ELF-1 (cell line): ENCODE data around the gene MAD1L1.
A peak's percentile ranks its signal among the peaks of the same experiment; 100 is the strongest.

Experiments
- DNase-seq: peaks from one replicate; pipeline ENCODE4 v3.0.0-alpha.2; 2016; ENCODE audit warnings: low read depth, low spot score

The MAD1L1 gene

DNA sequence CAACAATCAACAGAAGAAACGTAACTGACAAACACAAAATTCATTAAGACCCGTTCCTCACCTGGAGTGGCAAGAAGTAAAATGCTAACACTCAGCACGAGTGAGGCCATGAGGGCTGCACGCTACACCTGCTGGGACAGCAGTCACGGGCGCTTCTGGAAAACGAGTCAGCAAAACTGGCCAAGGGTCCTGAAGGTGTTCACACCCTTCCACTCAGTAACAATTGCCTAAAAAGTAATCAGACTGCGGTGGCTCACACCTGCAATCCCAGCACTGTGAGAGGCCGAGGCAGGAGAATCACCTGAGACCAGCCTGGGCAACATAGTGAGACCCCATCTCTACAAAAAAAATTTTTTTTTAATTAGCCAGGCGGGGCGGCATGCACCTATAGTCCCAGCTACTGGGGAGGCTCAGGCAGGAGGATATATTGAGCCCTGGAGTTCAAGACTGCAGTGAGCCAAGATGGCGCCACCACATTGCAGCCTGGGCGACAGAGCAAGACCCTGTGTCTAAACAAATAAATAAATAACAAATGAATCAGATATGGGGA lies 199.1 kb downstream of the MAD1L1 start:
- DNase-seq: no peak

DNA sequence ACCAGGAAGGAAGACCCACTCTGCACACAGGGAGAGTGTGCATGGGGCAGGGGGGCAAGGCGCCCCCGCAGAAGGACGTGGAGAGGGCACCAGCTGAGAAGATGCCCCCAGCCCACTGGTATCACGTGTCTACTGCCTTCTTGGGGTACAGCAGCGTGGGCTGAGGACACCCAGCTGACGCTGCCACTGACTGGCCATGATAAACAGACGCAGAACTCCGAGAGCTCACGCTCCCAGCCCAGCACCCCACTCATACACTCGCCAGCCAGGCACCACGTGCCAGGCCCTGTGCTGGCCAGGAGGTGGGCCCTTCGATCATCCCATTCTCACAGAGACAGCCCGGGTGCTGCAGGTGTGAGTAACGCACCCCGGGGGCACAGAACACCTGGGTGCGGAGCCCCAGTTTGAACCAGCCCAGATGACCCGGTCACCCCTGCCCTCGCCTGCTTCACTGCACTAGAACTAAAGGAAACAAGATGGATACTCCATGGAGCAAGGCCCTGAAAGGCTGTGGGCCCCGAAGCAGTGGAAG lies 199.8 kb downstream of the MAD1L1 start:
- no peak for DNase-seq

DNA sequence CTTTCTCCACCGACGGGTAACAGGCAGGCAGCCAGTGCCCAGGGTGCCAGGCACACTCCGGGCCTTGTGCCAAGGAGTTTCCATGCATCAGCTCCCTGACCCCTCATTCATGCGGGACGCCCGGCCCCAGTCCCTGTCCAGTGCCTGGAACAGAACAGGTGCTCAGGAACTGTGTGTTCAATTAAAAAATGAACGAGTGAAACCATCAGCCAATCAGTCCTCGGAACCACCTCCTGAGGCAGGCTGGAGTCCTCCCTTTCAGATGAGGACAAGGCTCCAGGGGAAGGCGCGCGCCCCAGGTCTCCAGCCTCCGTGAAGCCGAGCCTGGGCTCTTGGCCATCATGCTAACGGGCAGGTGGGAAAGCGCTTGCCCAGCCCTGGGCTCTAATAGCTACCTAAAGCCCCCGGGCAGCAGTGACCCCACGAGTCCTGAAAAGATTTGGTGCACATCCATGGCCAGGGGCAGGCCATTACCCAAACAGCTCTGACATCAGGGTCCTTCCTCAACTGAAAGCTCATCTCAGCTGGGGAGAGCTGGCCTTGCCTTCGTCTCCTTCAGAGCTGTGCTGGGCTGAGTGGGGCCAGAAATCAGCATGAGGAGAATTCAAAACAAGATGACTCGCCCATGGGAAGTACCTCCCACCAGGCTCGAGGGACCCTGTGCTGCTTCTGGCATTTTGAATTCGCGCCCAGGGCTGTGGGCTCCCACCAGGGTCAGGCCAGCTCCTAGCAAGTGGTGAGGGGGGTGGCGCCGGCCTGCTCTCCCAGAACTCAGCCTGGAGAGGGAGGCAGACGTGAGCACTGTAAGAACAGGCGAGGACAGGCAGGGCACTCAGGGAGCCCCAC lies 200.5 kb downstream of the MAD1L1 start:
- peak; percentile 27 for DNase-seq

DNA sequence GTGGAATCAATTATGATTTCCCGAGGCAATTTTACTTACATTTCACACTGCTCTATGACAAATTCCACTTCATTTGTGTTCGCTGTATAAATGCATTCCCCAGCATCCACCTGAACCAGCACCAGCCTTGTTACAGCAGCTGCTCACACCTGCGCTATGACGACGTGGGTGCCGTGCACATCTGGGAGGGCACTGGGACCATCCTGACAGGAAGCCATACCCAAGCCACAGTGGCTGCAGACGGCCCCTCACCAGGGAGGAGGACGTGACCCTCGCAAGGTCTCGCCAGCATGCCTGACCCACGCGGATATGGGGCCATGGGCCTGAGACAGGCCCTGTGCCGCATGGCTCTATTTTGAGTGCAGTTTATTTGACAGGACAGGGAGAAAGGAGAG lies 201.3 kb downstream of the MAD1L1 start:
- no peak for DNase-seq

DNA sequence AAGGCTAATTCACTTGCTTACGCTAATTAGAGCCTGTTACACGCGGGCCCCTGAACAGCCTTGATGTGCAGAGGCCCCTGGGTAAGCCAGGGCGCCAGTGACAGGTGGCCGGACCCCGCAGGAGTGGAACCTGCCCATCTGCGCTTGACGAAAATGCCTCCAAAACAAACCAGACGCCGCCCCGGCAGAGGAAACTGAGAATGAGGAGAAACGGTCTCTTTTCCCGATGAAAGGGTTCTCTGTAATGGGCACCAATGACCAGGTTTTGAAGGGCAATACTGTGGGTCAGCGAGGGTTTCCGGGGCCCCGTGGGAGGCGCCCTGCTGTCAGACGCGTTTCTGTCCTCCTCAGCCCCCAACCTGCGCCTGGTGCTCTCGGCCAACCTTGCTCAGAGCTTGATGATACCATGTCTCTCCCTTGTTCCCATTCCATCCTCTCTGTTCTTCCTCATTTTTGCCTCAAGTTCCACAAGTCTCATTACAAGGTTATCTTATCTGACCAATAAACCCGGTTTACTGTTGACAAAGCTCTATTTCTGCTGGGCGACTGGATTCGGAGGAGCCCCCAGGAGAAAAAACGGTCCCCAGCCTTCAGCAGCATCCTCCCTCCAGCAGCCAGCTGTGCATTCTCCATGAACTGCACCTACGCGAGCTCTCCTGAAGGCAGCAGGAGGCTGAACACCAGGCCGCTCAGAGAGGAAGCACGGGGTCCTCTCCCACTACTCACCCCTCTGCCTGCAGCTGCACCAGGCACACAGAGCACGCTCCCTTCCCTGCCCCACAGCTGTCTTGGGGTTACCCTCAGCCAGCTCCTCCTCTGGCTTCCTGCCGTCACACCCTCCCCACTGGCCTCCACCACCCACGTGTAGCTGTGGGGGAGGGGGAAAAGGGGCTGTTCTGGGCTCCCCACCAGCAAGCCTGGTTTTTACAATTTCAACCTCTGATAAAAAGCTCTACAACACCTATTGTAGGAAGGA lies 202.0 kb downstream of the MAD1L1 start:
- DNase-seq: no peak

DNA sequence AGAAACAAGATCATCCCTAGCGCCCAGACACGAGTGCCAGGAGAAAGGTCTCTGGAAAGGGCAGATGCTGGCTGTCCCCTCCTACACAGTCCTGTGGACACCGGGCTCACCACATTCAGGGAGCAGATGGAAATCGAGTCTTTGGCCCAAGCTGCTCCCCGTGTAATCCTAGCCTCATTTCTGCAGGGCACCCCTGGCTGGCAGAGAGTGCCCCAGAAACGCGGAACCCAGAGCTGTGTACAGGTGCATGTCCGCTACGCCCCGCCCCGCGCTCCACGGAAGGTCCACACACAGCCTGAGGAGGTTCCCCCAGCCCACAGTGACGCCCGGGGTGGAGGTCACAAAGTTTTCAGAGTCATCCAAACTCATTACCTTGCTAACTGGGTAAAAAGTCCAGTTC lies 202.8 kb downstream of the MAD1L1 start:
- DNase-seq: no peak

DNA sequence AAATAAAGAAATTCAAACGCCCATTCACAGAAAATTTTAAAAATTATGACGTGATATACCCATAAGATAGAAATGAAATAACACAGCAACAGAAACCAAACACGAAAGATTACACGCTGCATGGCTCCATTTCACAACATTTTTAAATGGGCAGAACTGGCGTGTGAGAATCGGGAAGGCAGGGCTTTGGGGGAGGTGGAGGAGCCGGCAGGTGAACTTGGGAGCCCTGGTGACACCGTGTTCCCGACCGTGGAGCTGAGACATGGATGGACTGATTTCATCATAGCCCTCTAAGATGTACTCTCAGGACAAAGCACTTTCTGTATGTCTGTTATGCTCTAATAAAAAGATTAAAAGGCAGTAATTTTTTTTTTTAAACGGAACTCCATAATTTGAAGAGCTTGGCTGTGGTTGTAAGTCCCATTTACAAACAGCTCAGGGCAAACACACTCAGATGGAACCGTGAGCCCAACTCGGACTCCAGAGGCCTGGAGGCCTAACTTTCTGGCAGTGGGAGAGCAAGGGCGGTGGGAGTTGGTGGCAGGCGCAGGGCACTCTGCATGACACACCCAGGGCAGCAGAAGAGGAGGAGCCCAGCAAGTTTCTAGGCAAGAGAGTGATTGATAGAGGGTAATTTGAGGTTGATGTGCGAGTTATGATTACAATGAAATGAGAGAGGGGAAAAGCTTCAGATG lies 203.4 kb downstream of the MAD1L1 start:
- DNase-seq: no peak

DNA sequence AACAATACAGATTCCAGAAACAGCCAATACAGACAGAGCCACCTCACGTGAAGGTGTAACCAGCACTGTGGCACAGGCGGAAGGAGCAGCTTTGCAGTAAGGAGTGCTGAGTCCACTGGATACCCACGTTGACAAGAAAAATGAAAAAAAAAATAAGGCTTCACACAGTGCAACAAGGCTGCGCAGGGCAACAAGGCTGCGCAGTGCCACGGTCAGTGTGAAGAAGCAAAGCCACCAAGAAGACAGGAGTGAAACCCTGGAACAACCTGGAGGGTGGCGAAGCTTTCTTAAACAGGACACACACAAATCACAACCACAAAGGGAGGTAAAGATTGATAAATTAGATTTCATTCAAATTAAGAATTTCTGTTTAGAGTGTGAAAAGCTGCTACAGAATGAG lies 204.0 kb downstream of the MAD1L1 start:
- DNase-seq: no peak

DNA sequence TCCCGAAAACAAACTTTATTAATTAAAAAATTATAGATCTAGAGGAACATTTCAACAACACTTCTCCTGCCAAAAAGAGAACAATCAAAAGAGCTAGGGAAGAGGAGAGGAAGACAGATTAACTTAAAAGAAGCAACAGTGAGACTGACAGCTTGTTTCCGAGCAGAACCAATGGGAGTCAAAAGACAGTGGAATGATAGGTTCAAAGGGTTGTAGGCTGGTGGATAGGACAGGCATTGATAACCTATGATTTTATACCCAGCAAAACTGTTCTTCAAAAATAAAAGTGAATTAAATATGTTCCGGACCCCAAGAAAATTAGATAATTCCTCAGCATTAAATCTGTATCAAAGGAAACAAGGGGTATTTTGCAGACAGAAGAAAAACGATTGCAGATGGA lies 207.6 kb downstream of the MAD1L1 start:
- no peak for DNase-seq

DNA sequence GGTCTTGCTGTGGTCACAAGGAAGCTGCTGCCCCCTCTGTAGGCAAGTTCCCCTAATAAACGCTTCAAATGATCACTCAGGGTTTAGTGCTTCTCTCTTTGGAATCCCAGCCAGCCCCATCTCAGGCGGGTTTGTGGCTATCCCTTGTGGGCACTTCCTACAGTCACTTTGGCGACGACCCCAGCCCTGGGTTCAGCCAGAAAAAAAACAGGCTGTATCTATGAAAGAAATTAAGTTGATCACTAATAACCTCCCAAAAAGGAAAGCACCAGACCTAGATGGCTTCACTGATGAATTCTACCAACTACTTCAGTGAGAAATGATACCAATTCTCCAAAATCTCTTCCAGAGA lies 208.2 kb downstream of the MAD1L1 start:
- DNase-seq: no peak

DNA sequence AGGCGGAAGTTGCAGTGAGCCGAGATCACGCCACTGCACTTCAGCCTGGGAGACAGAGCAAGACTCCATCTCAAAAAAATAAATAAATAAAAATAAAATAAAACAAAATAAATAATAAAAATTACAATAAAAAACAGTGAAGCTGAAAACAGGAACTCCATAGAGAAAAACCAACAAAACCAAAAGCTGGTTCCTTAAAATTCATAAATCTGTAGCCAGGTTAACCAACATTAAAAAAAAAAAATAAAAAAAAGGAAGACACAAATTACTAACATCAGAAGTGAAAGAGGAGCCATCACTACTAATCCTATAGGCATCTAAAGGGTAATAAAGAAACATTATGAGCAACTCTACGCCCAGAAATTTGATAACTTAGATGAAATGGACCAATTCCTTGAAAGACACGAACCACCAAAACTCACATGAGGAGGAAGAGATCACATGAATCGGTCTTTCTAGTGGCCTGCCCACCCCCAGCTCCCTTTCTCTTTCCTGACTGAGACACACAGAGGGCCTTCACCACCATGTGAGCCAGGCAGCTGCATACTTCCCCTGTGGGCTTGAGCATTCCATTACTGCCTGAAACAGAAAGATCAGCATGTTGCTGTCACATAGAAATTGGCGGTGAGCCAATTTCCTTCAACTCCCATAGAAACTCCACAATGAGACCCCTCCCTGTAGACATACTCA lies 208.7 kb downstream of the MAD1L1 start:
- peak; percentile 23 for DNase-seq

DNA sequence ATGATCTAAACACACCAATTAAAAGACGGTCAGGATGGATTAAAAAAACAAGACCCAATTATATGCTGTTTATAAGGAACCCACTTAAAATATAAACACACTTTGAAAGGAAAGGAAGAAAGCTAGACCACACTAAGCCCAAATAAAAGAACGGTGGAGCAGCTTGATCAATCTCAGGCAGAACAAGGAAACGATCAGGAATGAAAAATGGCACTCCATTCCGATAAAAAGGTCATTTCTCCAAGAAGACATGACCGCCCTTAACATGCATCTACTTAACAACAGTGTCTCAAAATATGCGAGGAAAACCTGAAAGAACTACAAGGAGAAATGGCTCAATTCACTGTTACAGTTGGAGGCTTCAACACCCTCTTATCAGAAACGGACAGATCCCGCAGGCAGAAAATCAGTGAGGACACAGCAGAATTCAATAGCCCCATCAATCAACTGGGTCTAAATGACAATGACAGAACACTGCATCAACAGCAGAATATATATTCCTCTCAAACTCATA lies 210.0 kb downstream of the MAD1L1 start:
- no peak for DNase-seq

DNA sequence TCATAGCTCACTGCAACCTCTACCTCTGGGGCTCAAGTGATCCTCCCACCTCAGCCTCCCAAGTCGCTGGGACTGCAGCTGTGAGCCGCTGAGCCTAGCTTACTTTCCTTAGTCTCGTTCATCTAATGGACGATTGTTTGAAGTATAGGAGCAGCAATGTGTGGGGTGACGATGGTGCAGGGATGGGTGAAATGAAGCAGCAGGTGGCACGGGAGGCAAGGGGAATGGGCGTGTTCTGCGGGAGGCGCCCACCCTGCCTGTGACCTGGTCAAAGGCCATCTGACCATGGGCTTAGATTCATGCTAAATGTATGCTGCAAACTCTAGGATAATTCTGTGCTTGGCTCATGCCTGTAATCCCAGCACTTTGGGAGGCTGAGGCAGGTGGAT lies 210.7 kb downstream of the MAD1L1 start:
- no peak for DNase-seq

DNA sequence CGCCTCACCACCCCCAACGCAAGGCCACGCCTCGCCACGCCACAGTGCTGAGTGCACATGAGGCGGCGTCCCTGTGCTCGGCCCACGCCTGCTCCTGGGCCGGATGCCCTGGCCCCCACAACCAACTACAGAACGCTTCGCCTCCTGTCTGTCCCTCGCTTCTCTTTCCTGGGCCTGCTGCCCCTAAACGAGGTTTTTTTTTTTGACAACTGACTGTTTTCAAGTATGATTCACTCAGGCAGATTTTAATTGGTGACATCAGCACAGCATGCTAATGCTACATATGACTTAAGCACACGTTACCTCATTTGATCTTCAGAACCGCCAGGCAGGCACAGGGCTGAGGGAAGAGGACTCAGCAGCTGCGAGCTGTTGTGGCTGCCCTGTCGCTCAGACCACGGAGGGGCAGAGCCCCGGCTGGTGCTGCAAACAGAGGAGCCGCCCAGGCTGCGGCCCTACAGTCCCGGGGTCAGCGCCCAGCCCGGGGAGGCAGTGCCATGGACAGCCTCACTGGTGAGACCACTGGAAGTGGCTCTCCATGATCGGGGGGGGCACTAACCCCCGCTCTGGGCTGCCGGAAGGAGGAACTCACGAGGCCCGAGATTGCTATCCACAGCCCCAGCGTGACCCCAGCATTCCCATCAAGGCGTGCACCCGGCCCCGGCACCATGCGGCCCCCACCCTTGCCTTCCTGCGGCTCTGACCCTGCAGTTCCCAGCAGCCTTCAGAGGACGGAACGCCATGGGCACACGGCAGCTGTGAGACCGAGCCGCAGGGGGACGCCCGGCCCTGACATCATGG lies 212.8 kb downstream of the MAD1L1 start:
- DNase-seq: no peak

DNA sequence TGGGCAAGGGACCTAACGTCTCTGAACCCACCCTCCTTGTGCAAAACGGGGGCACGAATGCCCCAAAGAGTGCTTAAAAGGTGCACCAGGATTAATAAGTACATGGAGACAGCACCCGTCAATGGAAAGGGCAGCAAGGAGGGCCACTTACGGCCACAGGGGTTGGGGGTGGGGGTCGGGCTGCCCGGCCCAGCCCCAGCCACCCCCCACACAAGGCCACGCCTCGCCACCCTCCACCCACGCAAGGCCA lies 213.4 kb downstream of the MAD1L1 start:
- no peak for DNase-seq

DNA sequence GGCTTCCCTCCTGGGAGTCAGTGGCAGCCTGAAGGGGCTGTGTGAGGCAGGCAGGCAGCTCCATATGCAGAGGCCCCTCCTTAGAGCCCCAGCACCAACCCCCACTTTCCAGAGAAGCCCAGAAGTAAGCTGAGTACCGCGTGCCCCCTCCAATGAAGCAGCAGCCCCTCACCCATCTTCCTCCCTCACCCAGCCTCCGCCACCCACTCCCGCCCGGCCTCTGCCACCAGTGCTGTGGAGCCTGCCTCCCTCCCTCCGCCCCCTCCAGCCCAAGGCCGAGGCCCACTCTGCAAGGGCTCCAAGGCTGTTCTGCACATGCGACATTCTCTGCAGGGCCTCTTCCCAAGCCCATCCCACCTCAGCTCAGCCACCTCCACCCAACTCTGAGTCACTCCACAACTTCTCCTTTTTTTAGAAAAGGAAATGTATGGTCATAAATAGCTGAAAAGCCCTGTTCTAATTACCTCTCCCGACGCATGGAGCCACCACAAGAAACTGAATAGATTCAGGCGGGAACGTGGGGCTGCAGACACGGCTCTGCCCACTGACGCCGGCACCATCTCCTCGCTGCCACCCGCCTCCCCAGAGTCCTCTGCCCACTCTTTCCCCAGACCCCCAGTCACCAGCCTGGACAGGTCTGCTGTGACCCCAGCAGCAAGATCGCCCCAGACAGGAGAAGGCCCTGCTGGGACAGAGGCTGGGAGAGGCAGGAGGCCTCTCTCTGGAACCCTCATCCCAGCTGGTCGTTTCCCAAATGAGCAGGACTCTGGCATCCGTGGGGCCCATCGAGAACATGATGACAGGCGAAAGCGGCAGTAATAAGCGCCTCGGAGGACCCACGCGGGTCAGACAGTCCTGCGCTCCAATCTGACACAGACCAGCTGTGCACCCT lies 213.9 kb downstream of the MAD1L1 start:
- DNase-seq: no peak

DNA sequence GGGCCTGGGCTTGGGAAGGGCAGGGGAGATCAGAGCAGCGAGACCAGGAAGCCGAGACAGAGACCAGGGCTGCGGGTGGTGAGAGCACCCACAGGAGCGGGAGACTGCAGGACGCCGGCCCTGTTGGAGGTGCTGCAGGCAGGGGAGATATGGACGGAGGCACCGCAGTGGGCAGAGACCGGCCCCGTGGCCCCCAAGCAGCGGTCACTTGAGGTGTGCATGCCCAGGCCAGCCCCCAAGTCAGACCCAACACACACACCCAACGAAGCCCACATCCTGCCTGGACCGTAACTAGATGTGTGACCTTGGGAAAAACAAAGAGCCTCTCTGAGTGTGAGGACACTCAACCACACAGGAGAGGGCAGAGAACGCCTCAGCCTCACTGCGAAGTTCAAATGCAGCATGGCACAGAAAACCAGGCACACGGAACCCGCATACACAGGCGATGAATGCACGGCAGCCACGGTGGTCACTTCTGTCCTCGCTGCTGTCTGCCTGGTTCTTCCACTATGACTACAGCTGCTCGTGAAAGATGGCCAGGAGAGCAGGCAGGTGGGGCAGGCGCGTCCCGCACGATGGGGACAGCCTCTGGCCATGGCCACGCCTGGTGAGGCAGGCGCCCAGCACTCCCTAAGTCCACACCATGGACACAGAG lies 214.7 kb downstream of the MAD1L1 start:
- DNase-seq: no peak

DNA sequence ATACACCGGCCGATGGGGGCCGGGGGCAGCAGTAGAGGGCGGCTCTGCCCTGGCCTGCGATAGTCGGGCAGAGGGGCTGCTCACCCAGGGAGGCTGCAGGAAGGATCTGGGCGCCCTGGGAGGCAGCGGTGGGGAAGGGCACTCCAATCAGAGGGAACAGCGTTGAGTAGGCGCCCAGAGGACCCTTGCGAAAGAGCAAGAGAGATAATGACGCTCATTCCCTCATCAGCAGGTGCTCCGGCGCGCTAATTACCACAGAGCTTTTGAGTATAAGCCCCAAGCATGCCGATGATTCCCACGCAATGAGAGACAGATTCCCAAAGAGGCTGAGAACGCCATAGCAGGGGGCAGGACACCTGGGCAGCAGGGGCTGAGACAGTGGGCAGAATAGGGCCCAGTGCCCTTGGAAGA lies 215.3 kb downstream of the MAD1L1 start:
- no peak for DNase-seq
